CD4-positive, alpha-beta memory T cell (primary cell): ENCODE results near the gene TMEM147. TPM values are rescaled to one million over a fixed set of nuclear protein-coding genes. Genes with fewer than 3 reads are reported as not detected.

Source experiments
- CTCF ChIA-PET: fragments of 350-600 bp; sonication (Branson Sonifier 250); formaldehyde crosslinking; loops from one replicate; lab custom pipeline; 2021; ENCODE audit warnings: inconsistent platforms; ENCODE audit not compliant: partially characterized antibody; lab: Charles Lee
- POLR2A ChIA-PET: fragments of 350-600 bp; sonication (Branson Sonifier 250); formaldehyde crosslinking; loops from one replicate; lab custom pipeline; 2021; ENCODE audit not compliant: partially characterized antibody; lab: Charles Lee
- DNase-seq, 5 donors: peaks; one replicate each; pipeline versions ENCODE4 v3.0.0 to v3.0.0-alpha.2; 2020 to 2022; ENCODE audit warnings: mixed read lengths in 1 of 5
- H3K27ac ChIP-seq: one replicate; pipeline ENCODE4 v1.7.0; 2013; ENCODE audit warnings: low read depth, low read length
- H3K27me3 ChIP-seq: 2 replicates; pipeline ENCODE4 v1.7.0; 2013; ENCODE audit warnings: mild to moderate bottlenecking, low read length, moderate library complexity; ENCODE audit not compliant: insufficient read depth
- H3K36me3 ChIP-seq: 2 replicates; pipeline ENCODE4 v1.7.0; 2013; ENCODE audit warnings: mild to moderate bottlenecking, low read length, moderate library complexity; ENCODE audit not compliant: insufficient read depth
- H3K4me1 ChIP-seq: 2 replicates; pipeline ENCODE4 v1.7.0; 2013; ENCODE audit warnings: mild to moderate bottlenecking, low read length, moderate library complexity; ENCODE audit not compliant: insufficient read depth
- H3K4me3 ChIP-seq, 2 donors: one replicate each; pipeline ENCODE4 v1.7.0; 2013; ENCODE audit warnings: low read length in 2 of 2, mild to moderate bottlenecking in 1 of 2
- H3K9me3 ChIP-seq, 2 donors: one replicate each; pipeline ENCODE4 v1.7.0; 2013; ENCODE audit warnings: low read length in 2 of 2, control low read depth in 1 of 2; ENCODE audit not compliant: control insufficient read depth in 1 of 2
- H3K27ac Mint-ChIP-seq, 7 donors: one replicate each; pipeline ENCODE4 v1.8.0; 2020 to 2021; ENCODE audit warnings: mixed read lengths in 7 of 7, mild to moderate bottlenecking in 6 of 7, inconsistent platforms in 3 of 7, moderate library complexity in 3 of 7
- H3K27me3 Mint-ChIP-seq, 2 donors: one replicate each; pipeline ENCODE4 v1.8.0; 2020 to 2021; ENCODE audit warnings: mixed read lengths in 2 of 2
- H3K36me3 Mint-ChIP-seq, 2 donors: one replicate each; pipeline ENCODE4 v1.8.0; 2020 to 2021; ENCODE audit warnings: mixed read lengths in 2 of 2, inconsistent platforms in 1 of 2, mild to moderate bottlenecking in 1 of 2
- H3K4me1 Mint-ChIP-seq, 4 donors: one replicate each; pipeline ENCODE4 v1.8.0; 2020 to 2021; ENCODE audit warnings: mixed read lengths in 4 of 4, mild to moderate bottlenecking in 1 of 4
- H3K4me3 Mint-ChIP-seq, 8 donors: one replicate each; pipeline ENCODE4 v1.8.0; 2020 to 2021; ENCODE audit warnings: mixed read lengths in 8 of 8, mild to moderate bottlenecking in 7 of 8, moderate library complexity in 6 of 8, inconsistent platforms in 3 of 8
- H3K9me3 Mint-ChIP-seq, 8 donors: one replicate each; pipeline ENCODE4 v1.8.0; 2020 to 2021; ENCODE audit warnings: mixed read lengths in 8 of 8, mild to moderate bottlenecking in 5 of 8, inconsistent platforms in 3 of 8, moderate library complexity in 1 of 8
- intact Hi-C: fragments of 100-400 bp; cut with micrococcal nuclease; formaldehyde crosslinking; loops from one replicate; pipeline ENCODE4 v1.15.1; 2023
- polyA plus RNA-seq, 2 donors: library from polyadenylated mRNA; unstranded; fragments of 300-500 nt; fragmentation: Illumina TruSeq; gene quantifications; one replicate each; pipeline ENCODE4 v1.2.3, GENCODE V29; 2021
- total RNA-seq, 2 experiments: library from RNA; stranded (reverse); gene quantifications; one replicate each; pipeline ENCODE4 v1.2.3, GENCODE V29; 2021

Gene TMEM147
- total and polyA plus RNA-seq, 4 experiments from 2014 or later = 41.3 to 189 (median 101) TPM

DNA sequence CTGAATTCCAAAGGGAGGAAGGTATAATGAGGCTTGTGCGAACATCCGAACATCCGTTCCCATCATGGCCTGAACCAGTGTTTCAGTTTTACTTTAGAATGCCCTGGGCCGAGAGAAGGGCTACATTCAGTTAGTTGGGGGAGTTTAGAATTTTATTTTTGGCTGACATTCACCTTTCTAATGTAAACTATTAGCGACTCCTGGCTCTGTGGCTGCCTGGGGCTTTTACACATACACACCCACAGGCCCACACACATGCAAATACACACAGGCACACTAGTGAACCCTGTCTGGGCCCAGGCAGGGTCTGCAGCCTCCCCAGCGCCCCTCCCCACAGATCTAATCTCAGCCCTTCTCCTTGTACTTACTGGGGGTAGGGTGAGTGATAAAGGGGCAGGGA lies 6.1 kb upstream of the TMEM147 start:
- Mint-ChIP-seq H3K4me1 (peaks cover 0 to 4% (median 2%) of the 10 kb centered on the region in 4 donors), H3K4me3 (no peak overlapping the region), H3K27ac (no peak overlapping the region), H3K36me3 (no peaks in the 10 kb centered on the region), H3K9me3 (peaks cover 0 to 3% (median 0%) of the 10 kb centered on the region in 8 donors), H3K27me3 (peaks cover 4% of the 10 kb centered on the region in 2 donors)
- ChIA-PET CTCF (no interaction called here), POLR2A (no interaction called here)
- H3K27ac ChIP-seq = no peak overlapping the region
- H3K4me1 ChIP-seq = peaks cover 2% of the 10 kb centered on the region
- no peaks in the 10 kb centered on the region for H3K36me3 ChIP-seq
- H3K27me3 ChIP-seq = no peaks in the 10 kb centered on the region
- no peak for DNase-seq
- intact Hi-C loops = no loop called here
- H3K9me3 ChIP-seq = no peaks in the 10 kb centered on the region
- H3K4me3 ChIP-seq = no peak overlapping the region

DNA sequence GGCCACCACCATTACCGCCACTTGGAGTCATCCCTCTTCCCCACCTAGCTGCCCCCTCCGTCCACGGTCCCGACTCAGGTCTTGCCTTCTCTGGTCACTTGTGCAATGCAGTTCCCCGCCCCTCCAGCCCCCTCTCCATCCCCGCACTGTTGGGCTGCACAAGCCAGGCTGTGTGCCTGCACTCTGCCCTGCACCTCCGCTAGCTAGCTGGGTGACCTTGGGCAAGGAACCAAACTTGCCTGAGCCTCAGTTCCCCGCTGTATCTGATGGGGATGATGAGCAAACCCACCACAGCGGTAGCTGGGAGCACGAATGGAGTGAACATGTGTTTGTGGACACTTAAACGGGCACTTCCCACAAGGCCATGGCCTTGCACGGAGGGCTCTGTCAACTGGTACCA lies 5.6 kb upstream of the TMEM147 start:
- Mint-ChIP-seq H3K36me3 (peaks cover 0 to 3% of the 10 kb centered on the region in 2 donors), H3K4me1 (peaks cover 3 to 9% (median 6%) of the 10 kb centered on the region in 4 donors), H3K4me3 (peak overlapping the region in 1 of 8 donors; percentile 17), H3K9me3 (peaks cover 0 to 3% (median 0%) of the 10 kb centered on the region in 8 donors), H3K27ac (peak overlapping the region in 1 of 7 donors; percentile 9), H3K27me3 (peaks cover 2 to 3% of the 10 kb centered on the region in 2 donors)
- intact Hi-C loops = no loop called here
- Histone ChIP-seq H3K4me3 (no peak overlapping the region), H3K27me3 (no peaks in the 10 kb centered on the region), H3K4me1 (peaks cover 6% of the 10 kb centered on the region), H3K27ac (no peak overlapping the region), H3K36me3 (no peaks in the 10 kb centered on the region), H3K9me3 (no peaks in the 10 kb centered on the region)
- DNase-seq = no peak
- ChIA-PET POLR2A (no interaction called here), CTCF (no interaction called here)

DNA sequence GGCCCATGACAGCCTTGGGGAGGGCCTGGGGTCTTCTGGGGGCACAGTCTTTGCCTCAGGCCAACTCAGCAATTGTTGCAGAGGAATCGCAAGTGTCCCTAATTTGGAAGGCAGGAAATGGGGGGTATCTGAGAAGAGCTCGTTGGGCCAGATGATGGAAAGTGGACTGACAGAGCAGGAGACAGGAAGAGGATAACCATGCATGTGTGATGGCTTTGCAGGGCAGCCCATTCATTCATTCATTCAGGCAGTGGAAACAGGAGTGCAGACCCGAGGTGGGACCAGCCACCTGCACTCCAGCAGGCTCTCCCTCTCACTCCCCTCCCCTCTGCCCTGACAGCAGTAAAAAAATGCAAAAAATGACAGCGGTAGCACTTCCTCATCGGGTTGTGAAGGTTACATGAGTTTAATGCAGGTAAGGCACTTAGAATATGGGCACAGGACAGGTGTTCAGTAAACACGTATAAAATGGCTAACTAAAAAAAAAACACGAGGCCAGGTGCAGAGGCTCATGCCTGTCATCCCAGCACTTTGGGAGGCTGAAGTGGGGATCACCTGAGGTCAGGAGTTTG lies 5.0 kb upstream of the TMEM147 start:
- CTCF ChIA-PET = no interaction called here
- Histone ChIP-seq H3K27me3 (no peaks in the 10 kb centered on the region), H3K36me3 (no peaks in the 10 kb centered on the region), H3K4me1 (peaks cover 10% of the 10 kb centered on the region), H3K27ac (no peak overlapping the region), H3K4me3 (no peak overlapping the region), H3K9me3 (no peaks in the 10 kb centered on the region)
- Mint-ChIP-seq H3K27me3 (peaks cover 0 to 2% of the 10 kb centered on the region in 2 donors), H3K9me3 (peaks cover 0 to 3% (median 0%) of the 10 kb centered on the region in 8 donors), H3K27ac (peak overlapping the region in 1 of 7 donors; percentile 47), H3K4me3 (no peak overlapping the region), H3K4me1 (peaks cover 5 to 12% (median 8%) of the 10 kb centered on the region in 4 donors), H3K36me3 (peaks cover 0 to 3% of the 10 kb centered on the region in 2 donors)
- intact Hi-C loops = no loop called here
- POLR2A ChIA-PET = no interaction called here
- no peak for DNase-seq

DNA sequence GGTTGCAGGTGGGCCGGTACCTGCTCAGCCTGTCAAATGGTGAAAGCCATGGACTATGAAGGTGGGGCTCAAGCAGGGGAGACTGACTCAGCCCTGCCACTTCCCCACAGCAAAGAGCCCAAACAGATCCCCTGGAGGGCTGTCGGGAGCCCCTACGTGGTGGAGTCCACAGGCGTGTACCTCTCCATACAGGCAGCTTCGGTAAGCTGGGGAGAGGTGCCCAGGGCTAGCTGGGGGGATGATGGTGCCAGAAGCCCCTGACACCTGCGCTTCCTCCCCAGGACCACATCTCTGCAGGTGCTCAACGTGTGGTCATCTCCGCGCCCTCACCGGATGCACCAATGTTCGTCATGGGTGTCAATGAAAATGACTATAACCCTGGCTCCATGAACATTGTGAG lies 3.2 kb upstream of the TMEM147 start:
- intact Hi-C loops = no loop called here
- H3K4me1 Mint-ChIP-seq = peaks cover 13 to 28% (median 22%) of the 10 kb centered on the region in 4 donors

DNA sequence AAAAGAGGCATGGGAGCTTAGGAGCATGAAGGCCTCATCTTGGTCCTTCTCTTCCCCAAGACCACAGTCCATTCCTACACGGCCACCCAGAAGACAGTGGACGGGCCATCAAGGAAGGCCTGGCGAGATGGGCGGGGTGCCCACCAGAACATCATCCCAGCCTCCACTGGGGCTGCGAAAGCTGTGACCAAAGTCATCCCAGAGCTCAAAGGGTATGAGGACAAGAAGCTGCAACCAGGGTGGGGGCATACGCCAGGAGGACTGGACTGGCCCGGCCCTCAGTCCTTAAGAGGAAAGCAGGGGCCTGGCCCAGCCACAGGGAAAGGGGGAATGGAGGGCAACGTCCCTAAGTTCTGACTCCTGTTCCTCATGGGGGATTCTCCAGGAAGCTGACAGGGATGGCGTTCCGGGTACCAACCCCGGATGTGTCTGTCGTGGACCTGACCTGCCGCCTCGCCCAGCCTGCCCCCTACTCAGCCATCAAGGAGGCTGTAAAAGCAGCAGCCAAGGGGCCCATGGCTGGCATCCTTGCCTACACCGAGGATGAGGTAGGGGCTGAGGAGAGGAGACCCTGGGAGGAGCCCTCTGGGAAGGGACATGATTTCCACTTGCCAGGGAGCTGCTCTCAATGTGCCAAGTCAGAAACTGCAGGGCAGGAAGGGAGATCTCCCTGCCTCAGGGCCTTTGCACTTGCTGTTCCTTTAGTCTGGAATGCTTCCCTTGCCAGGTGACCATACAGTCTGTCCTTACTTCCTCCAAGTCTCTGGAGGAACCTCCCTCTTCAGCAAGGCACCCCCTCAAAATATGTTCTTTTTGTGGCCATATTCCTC lies 1.9 kb upstream of the TMEM147 start:
- no peak for DNase-seq
- Histone ChIP-seq H3K27ac (no peak overlapping the region), H3K27me3 (no peaks in the 10 kb centered on the region), H3K4me3 (no peak overlapping the region), H3K36me3 (no peaks in the 10 kb centered on the region), H3K9me3 (no peaks in the 10 kb centered on the region), H3K4me1 (peaks cover 24% of the 10 kb centered on the region)
- intact Hi-C loops = no loop called here
- ChIA-PET POLR2A (no interaction called here), CTCF (no interaction called here)
- H3K4me3 Mint-ChIP-seq = peak overlapping the region in 4 of 8 donors; percentile 20 to 92 (median 71)
- H3K36me3 Mint-ChIP-seq = peaks cover 0 to 5% of the 10 kb centered on the region in 2 donors
- H3K27ac Mint-ChIP-seq = peak overlapping the region in 4 of 7 donors; percentile 48 to 93 (median 82)
- no peaks in the 10 kb centered on the region for H3K9me3 Mint-ChIP-seq
- peaks cover 16 to 38% (median 25%) of the 10 kb centered on the region in 4 donors for H3K4me1 Mint-ChIP-seq
- no peaks in the 10 kb centered on the region for H3K27me3 Mint-ChIP-seq

More for the DNA sequence above, 3.2 kb upstream of the TMEM147 start:
- no peaks in the 10 kb centered on the region for H3K9me3 Mint-ChIP-seq
- peak overlapping the region in 3 of 7 donors; percentile 48 to 76 (median 48) for H3K27ac Mint-ChIP-seq
- Histone ChIP-seq H3K27ac (no peak overlapping the region), H3K27me3 (no peaks in the 10 kb centered on the region), H3K4me1 (peaks cover 23% of the 10 kb centered on the region), H3K4me3 (no peak overlapping the region), H3K9me3 (no peaks in the 10 kb centered on the region), H3K36me3 (no peaks in the 10 kb centered on the region)
- no peak overlapping the region for H3K4me3 Mint-ChIP-seq
- DNase-seq = no peak
- H3K36me3 Mint-ChIP-seq = peaks cover 0 to 5% of the 10 kb centered on the region in 2 donors
- ChIA-PET CTCF (no interaction called here), POLR2A (no interaction called here)
- no peaks in the 10 kb centered on the region for H3K27me3 Mint-ChIP-seq

DNA sequence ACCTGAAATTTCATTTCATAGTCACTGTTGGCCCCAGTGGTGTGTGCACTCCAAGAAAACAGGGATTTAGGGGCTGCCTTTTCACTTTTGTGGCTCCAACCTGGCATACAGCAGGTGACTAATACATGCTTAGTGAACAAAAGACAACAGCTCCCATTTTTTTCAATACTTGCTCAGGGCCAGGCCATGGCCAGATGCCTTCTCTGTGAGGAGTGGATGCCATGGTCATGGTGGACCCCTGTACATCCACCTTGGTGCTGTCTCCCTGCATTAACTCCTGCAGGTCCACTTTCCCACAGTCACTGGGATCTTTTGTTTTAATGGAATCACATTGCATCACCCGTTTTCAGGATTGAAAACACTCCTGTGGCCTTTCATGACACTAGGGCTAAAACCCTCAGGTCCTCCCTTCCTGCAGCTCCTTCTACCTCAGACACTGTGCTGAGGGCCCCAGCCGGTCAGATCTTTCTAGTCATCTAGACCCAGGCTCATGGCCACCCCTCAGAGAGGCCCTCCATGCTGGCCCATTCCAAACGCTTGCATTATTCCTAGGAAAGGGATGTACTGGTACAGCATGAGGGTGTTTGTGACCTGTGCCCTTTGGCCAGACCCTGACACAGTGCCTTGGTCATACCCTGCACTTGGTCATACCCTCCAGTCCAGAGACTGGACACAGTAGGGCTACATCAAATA lies 1.2 kb upstream of the TMEM147 start:
- Mint-ChIP-seq H3K27ac (peak overlapping the region; percentile 87 to 96 (median 93)), H3K4me1 (peaks cover 22 to 45% (median 32%) of the 10 kb centered on the region in 4 donors), H3K27me3 (no peaks in the 10 kb centered on the region), H3K9me3 (no peaks in the 10 kb centered on the region), H3K36me3 (peaks cover 3 to 8% of the 10 kb centered on the region in 2 donors), H3K4me3 (peak overlapping the region; percentile 84 to 92 (median 88))
- no peak for DNase-seq
- CTCF ChIA-PET = no interaction called here
- intact Hi-C loops = no loop called here
- Histone ChIP-seq H3K27me3 (no peaks in the 10 kb centered on the region), H3K9me3 (no peaks in the 10 kb centered on the region), H3K36me3 (no peaks in the 10 kb centered on the region), H3K4me3 (peak overlapping the region in 1 of 2 donors; percentile 84), H3K27ac (peak overlapping the region; percentile 76), H3K4me1 (peaks cover 24% of the 10 kb centered on the region)
- POLR2A ChIA-PET = interaction anchor here (1.1 kb wide), 1 partner anchor 10 kb away, joined by 3 read pairs; no protein-coding TSS in a partner anchor
